Left lobe of liver (tissue), 2 donors: Measurements from ENCODE around the gene ZNF469. TPM values are rescaled to one million over a fixed set of nuclear protein-coding genes. Genes with fewer than 3 reads are reported as not detected.
"Not testable (repeated sequence)": the region's sequence is repeated elsewhere in the genome, so short reads cannot be mapped to it uniquely, and the experiment has no call there.

ENCODE experiments used
- ATAC-seq: fragments of 200-7000 bp; cut with Tn5 transposase; one replicate; pipeline ENCODE4 v1.9.1; 2020; ENCODE audit warnings: mild to moderate bottlenecking, moderate library complexity
- DNase-seq: peaks from one replicate; pipeline ENCODE4 v3.0.0-alpha.2; 2020; ENCODE audit warnings: low spot score
- total RNA-seq: library from RNA; stranded (reverse); gene quantifications from one replicate; pipeline ENCODE4 v1.2.1, GENCODE V29; 2021
- donor health status: DM: no; HTN: no; CAD: no; lungs with moderate emphysema.
- donor health status: DM: no; HTN: yes; CAD: no.

Gene ZNF469
- total RNA-seq, 1 donor from 2014 or later, result 0.38 TPM

- no peak for DNase-seq
Observed at GRCh38 chr16:88359008-88359407, 23.8 kb upstream of the ZNF469 start.

GRCh38 chr16:88360401-88360800 lies 22.4 kb upstream of the ZNF469 start:
- not testable (repeated sequence) for DNase-seq, ATAC-seq

More at GRCh38 chr16:88359008-88359407, 23.8 kb upstream of the ZNF469 start:
- no peak for ATAC-seq

GRCh38 chr16:88360999-88361398 lies 21.8 kb upstream of the ZNF469 start:
- no peak for ATAC-seq
- no peak for DNase-seq

- DNase-seq (no peak), ATAC-seq (no peak)
Observed at GRCh38 chr16:88361775-88362174, 21.0 kb upstream of the ZNF469 start.

GRCh38 chr16:88363239-88363891 lies 19.4 kb upstream of the ZNF469 start:
- ATAC-seq (no peak), DNase-seq (no peak)

GRCh38 chr16:88365244-88365865 lies 17.4 kb upstream of the ZNF469 start:
- no peak for ATAC-seq
- DNase-seq, result no peak

- DNase-seq, result no peak
Observed at GRCh38 chr16:88366032-88366703, 16.6 kb upstream of the ZNF469 start.

GRCh38 chr16:88366704-88367047 lies 16.1 kb upstream of the ZNF469 start:
- DNase-seq (no peak), ATAC-seq (no peak)

More at GRCh38 chr16:88366032-88366703, 16.6 kb upstream of the ZNF469 start:
- no peak for ATAC-seq

- no peak for DNase-seq
- ATAC-seq, result no peak
Observed at GRCh38 chr16:88367560-88367959, 15.2 kb upstream of the ZNF469 start.

- ATAC-seq (no peak), DNase-seq (no peak)
Observed at GRCh38 chr16:88368036-88368435, 14.7 kb upstream of the ZNF469 start.

- no peak for DNase-seq
Observed at GRCh38 chr16:88368994-88369393, 13.8 kb upstream of the ZNF469 start.

GRCh38 chr16:88369447-88370008 lies 13.2 kb upstream of the ZNF469 start:
- no peak for DNase-seq
- no peak for ATAC-seq

More at GRCh38 chr16:88368994-88369393, 13.8 kb upstream of the ZNF469 start:
- no peak for ATAC-seq

- ATAC-seq, result no peak
- no peak for DNase-seq
Observed at GRCh38 chr16:88370365-88370764, 12.4 kb upstream of the ZNF469 start.

- no peak for DNase-seq
- no peak for ATAC-seq
Observed at GRCh38 chr16:88372522-88372921, 10.2 kb upstream of the ZNF469 start.

- DNase-seq (no peak), ATAC-seq (no peak)
Observed at GRCh38 chr16:88373211-88373610, 9.5 kb upstream of the ZNF469 start.

- ATAC-seq, result no peak
- DNase-seq, result no peak
Observed at GRCh38 chr16:88373927-88374492, 8.7 kb upstream of the ZNF469 start.

GRCh38 chr16:88374736-88375135 lies 8.0 kb upstream of the ZNF469 start:
- DNase-seq (no peak), ATAC-seq (no peak)

GRCh38 chr16:88375236-88375975 lies 7.4 kb upstream of the ZNF469 start:
- ATAC-seq (no peak), DNase-seq (no peak)

- ATAC-seq (no peak), DNase-seq (no peak)
Observed at GRCh38 chr16:88375996-88376834, 6.5 kb upstream of the ZNF469 start.
